Endothelial cell of umbilical vein (primary cell): Measurements from ENCODE around the gene HCAR1. TPM values are rescaled to one million over a fixed set of nuclear protein-coding genes. Genes with fewer than 3 reads are reported as not detected.
"Not testable (repeated sequence)": the region's sequence is repeated elsewhere in the genome, so short reads cannot be mapped to it uniquely, and the experiment has no call there.

ENCODE experiments used
- BruUV-seq: library from RNA; stranded (reverse); fragments of 400-500 nt; replicated peaks from 2 replicates; lab custom pipeline; 2021; lab: Mats Ljungman, UMichigan
- CTCF ChIA-PET: fragments of 300-600, 350-600 bp; sonication (Branson Sonifier 250); formaldehyde crosslinking; loops from one replicate; lab custom pipeline; 2021; ENCODE audit warnings: antibody characterized with exemption, inconsistent platforms; lab: Charles Lee
- POLR2A ChIA-PET: fragments of 300-600, 350-600 bp; sonication (Branson Sonifier 250); formaldehyde crosslinking; loops from one replicate; lab custom pipeline; 2021; ENCODE audit warnings: antibody characterized with exemption, inconsistent platforms; lab: Charles Lee
- DNase-seq: peaks from one replicate; pipeline ENCODE4 v3.0.0-alpha.2; 2011; ENCODE audit warnings: low read depth, low spot score
- FAIRE-seq: peaks from 2 replicates; lab custom pipeline; 2011; peaks lifted over from hg19 to GRCh38; lab: Jason Lieb, UNC
- H2AFZ ChIP-seq: 2 replicates; pipeline ENCODE4 v1.6.0; 2012; ENCODE audit warnings: low read depth, low read length, control low read depth, inconsistent platforms
- H3K27ac ChIP-seq: 2 replicates; pipeline ENCODE4 v1.5.1; 2011; ENCODE audit warnings: low read depth, mild to moderate bottlenecking, control low read depth, low read length, moderate library complexity; ENCODE audit not compliant: insufficient read depth
- H3K27me3 ChIP-seq, 2 experiments: 2 replicates each; pipeline versions ENCODE4 v1.6.0 to v1.6.1; 2011; ENCODE audit warnings: low read length in 2 of 2, mixed read lengths in 1 of 2; ENCODE audit not compliant: control insufficient read depth in 2 of 2, insufficient read depth in 2 of 2
- H3K36me3 ChIP-seq, 2 experiments: 2 replicates in 1 of 2; 3 replicates in 1 of 2; pipeline ENCODE4 v1.5.1; 2011; ENCODE audit warnings: low read length in 2 of 2, mild to moderate bottlenecking in 1 of 2, moderate library complexity in 1 of 2; ENCODE audit not compliant: control insufficient read depth in 2 of 2, insufficient read depth in 2 of 2; ENCODE audit errors: extremely low read depth in 1 of 2
- H3K4me1 ChIP-seq: 3 replicates; pipeline ENCODE4 v1.5.1; 2011; ENCODE audit warnings: mild to moderate bottlenecking, low read length; ENCODE audit not compliant: control insufficient read depth, insufficient read depth; ENCODE audit errors: extremely low read depth
- H3K4me2 ChIP-seq: 2 replicates; pipeline ENCODE4 v1.6.1; 2011; ENCODE audit warnings: low read length, control low read depth, mixed read lengths; ENCODE audit not compliant: insufficient read depth
- H3K4me3 ChIP-seq, 3 experiments: fragments of 200-600 bp in 1 of 3; sonication (generic), shearing (Covaris generic) in 1 of 3; replicated peaks in 1 of 3; 2 replicates each; pipeline ENCODE4 v1.5.1; 2011 to 2016; ENCODE audit warnings: control low read depth in 3 of 3, low read length in 3 of 3, mild to moderate bottlenecking in 2 of 3, inconsistent platforms in 1 of 3, low read depth in 1 of 3, moderate library complexity in 1 of 3; ENCODE audit not compliant: insufficient read depth in 1 of 3
- H3K79me2 ChIP-seq: 2 replicates; pipeline ENCODE4 v1.6.0; 2012; ENCODE audit warnings: low read length, inconsistent platforms; ENCODE audit not compliant: control insufficient read depth, insufficient read depth
- H3K9ac ChIP-seq: replicated peaks from 2 replicates; pipeline ENCODE3; 2011; ENCODE audit warnings: low read length, control low read depth; ENCODE audit not compliant: insufficient read depth; ENCODE audit errors: extremely low read depth
- H3K9me1 ChIP-seq: replicated peaks from 3 replicates; pipeline ENCODE4 v1.6.0; 2011; ENCODE audit warnings: mild to moderate bottlenecking, low read length; ENCODE audit not compliant: control insufficient read depth, insufficient read depth; ENCODE audit errors: extremely low read depth
- H3K9me3 ChIP-seq: replicated peaks from 2 replicates; pipeline ENCODE4 v1.5.1; 2012; ENCODE audit warnings: low read length, inconsistent platforms; ENCODE audit not compliant: control insufficient read depth, insufficient read depth
- H4K20me1 ChIP-seq: replicated peaks from 2 replicates; pipeline ENCODE3; 2011; ENCODE audit warnings: mild to moderate bottlenecking, low read length; ENCODE audit not compliant: control insufficient read depth, insufficient read depth; ENCODE audit errors: extremely low read depth
- MYC ChIP-seq: IDR thresholded peaks from one replicate; pipeline ENCODE4 v1.6.1; 2011; ENCODE audit warnings: mild to moderate bottlenecking, low read depth, low read length
- POLR2A ChIP-seq: IDR thresholded peaks from 2 replicates; pipeline ENCODE4 v1.6.1; 2012; ENCODE audit warnings: low read depth, mild to moderate bottlenecking, control low read depth, low read length
- dilution Hi-C: fragments of 300-500 bp; cut with MboI; formaldehyde crosslinking; loops from one replicate; pipeline ENCODE4 v1.15.0; 2019; ENCODE audit warnings: low sequenced_read_pairs; ENCODE audit not compliant: extremely low pct_ligation_motif_present
- intact Hi-C: fragments of 100-400 bp; cut with micrococcal nuclease; formaldehyde crosslinking; loops from one replicate; pipeline ENCODE4 v1.10.0; 2022
- polyA plus RNA-seq, 4 experiments: library from polyadenylated mRNA; depleted of rRNA in 3 of 4; stranded (reverse) in 3 of 4; unstranded in 1 of 4; fragments of >200 nt; gene quantifications; 2 replicates each; pipeline versions ENCODE4 v1.2.1 to v1.2.3, GENCODE V29; 2011 to 2012; ENCODE audit warnings: missing spikeins in 1 of 4
- total RNA-seq: library from RNA; stranded (reverse); gene quantifications from 2 replicates; pipeline ENCODE4 v1.2.3, GENCODE V29; 2021

Gene HCAR1
- total and polyA plus RNA-seq, 2 donors (not counting 3 experiments of a cell fraction or from before 2014, with no cell fraction given): 0.04 TPM; not detected in 1

- FAIRE-seq, POLR2A ChIA-PET: not testable (repeated sequence)
These were observed 33.7 kb downstream of the HCAR1 start for GRCh38 chr12:122696922-122697321.

DNA sequence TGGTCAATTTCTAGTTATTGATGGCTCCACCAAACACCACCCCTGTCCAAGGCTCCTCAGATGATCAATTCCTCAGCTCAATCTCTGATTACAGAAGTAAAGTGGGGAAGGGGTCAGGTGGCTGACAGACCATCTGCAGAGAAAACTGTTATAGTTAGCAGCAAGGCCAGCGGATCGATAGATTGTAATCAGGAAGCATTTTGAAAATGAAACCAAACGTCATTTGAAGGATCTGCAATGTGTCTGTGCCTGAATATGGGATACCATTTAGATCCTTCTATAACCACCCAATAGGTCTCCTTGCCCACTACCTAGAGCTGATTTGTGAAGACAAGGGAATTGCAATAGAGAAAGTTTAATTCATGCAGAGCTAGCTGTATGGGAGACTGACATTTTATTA lies 39.1 kb downstream of the HCAR1 start:
- ChIA-PET POLR2A (no interaction called here), CTCF (interaction anchor here (1.0 to 4.8 kb wide), 3 partner anchors 9 to 53 kb away, joined by 3 to 11 read pairs (median 4); no protein-coding TSS in a partner anchor)
- no peak for DNase-seq
- Histone ChIP-seq H3K9me1 (no peaks in the 10 kb centered on the region), H3K4me3 (no peak overlapping the region), H3K9me3 (no peaks in the 10 kb centered on the region), H3K36me3 (no peaks in the 10 kb centered on the region), H3K27ac (no peak overlapping the region), H3K4me1 (no peaks in the 10 kb centered on the region), H2AFZ (no peak overlapping the region), H3K79me2 (no peaks in the 10 kb centered on the region), H3K4me2 (no peak overlapping the region), H3K27me3 (no peaks in the 10 kb centered on the region), H4K20me1 (no peaks in the 10 kb centered on the region), H3K9ac (no peak overlapping the region)
- BruUV-seq: no TSS peak
- no peak for FAIRE-seq
- dilution Hi-C loops (no loop called here), intact Hi-C loops (no loop called here)
- no peak for TF ChIP-seq POLR2A
- no peak for TF ChIP-seq MYC

More at GRCh38 chr12:122696922-122697321, 33.7 kb downstream of the HCAR1 start:
- H4K20me1 ChIP-seq, H3K36me3 ChIP-seq, H2AFZ ChIP-seq, BruUV-seq, H3K4me3 ChIP-seq, H3K9me3 ChIP-seq, H3K4me2 ChIP-seq, dilution Hi-C loops, H3K79me2 ChIP-seq, H3K27me3 ChIP-seq, DNase-seq, H3K27ac ChIP-seq, H3K4me1 ChIP-seq, H3K9me1 ChIP-seq, intact Hi-C loops, H3K9ac ChIP-seq: not testable (repeated sequence)
- CTCF ChIA-PET: interaction anchor here (0.7 kb wide), 1 partner anchor 46 kb away, joined by 3 read pairs; no protein-coding TSS in a partner anchor
